ENCODE results near the gene NAA20.

The NAA20 gene, protein sequence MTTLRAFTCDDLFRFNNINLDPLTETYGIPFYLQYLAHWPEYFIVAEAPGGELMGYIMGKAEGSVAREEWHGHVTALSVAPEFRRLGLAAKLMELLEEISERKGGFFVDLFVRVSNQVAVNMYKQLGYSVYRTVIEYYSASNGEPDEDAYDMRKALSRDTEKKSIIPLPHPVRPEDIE

GRCh38 chr20:20017001-20017843, at the start of gene NAA20:
Gene NAA20 (plus strand): TSS chr20:20017362. CDS start chr20:20017397, 35 bp downstream.
- CTCF ChIA-PET: interaction anchor here (0.7 to 4.6 kb wide), 22 partner anchors 8 to 589 kb away, joined by 3 to 40 read pairs (median 4); no protein-coding TSS in a partner anchor
- DNase-seq (ENCODE audit: low read depth, low spot score): no peak
- POLR2A ChIA-PET: interaction anchor here (0.8 to 1.5 kb wide), 5 partner anchors 31 to 260 kb away, joined by 3 to 6 read pairs (median 3); partner anchors contain the start of genes CFAP61 and CRNKL1
- peak within 1 kb of the TSS; percentile 88 for H3K4me3 ChIP-seq (ENCODE audit: low read depth, low read length)
- TF ChIP-seq, protein P1, sequence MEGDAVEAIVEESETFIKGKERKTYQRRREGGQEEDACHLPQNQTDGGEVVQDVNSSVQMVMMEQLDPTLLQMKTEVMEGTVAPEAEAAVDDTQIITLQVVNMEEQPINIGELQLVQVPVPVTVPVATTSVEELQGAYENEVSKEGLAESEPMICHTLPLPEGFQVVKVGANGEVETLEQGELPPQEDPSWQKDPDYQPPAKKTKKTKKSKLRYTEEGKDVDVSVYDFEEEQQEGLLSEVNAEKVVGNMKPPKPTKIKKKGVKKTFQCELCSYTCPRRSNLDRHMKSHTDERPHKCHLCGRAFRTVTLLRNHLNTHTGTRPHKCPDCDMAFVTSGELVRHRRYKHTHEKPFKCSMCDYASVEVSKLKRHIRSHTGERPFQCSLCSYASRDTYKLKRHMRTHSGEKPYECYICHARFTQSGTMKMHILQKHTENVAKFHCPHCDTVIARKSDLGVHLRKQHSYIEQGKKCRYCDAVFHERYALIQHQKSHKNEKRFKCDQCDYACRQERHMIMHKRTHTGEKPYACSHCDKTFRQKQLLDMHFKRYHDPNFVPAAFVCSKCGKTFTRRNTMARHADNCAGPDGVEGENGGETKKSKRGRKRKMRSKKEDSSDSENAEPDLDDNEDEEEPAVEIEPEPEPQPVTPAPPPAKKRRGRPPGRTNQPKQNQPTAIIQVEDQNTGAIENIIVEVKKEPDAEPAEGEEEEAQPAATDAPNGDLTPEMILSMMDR (IDR thresholded peaks at IDR 0.05; ENCODE audit: insufficient read depth, low read length, missing control alignments): peak; percentile 89

- no peak for DNase-seq (ENCODE audit: low read depth, low spot score)
- ChIA-PET POLR2A (no interaction called here), CTCF (no interaction called here)
- TF ChIP-seq, protein P1 (IDR thresholded peaks at IDR 0.05; ENCODE audit: insufficient read depth, low read length, missing control alignments): no peak
- H3K4me3 ChIP-seq (ENCODE audit: low read depth, low read length): no peak overlapping the region
These were observed 49.7 kb upstream of the NAA20 start for GRCh38 chr20:19967445-19967844.

GRCh38 chr20:19968028-19968427, 49.1 kb upstream of the NAA20 start:
- TF ChIP-seq, protein P1 (IDR thresholded peaks at IDR 0.05; ENCODE audit: insufficient read depth, low read length, missing control alignments): no peak
- H3K4me3 ChIP-seq (ENCODE audit: low read depth, low read length): no peak overlapping the region
- CTCF ChIA-PET: no interaction called here
- DNase-seq (ENCODE audit: low read depth, low spot score): no peak
- POLR2A ChIA-PET: no interaction called here

- POLR2A ChIA-PET: no interaction called here
- CTCF ChIA-PET: no interaction called here
- DNase-seq (ENCODE audit: low read depth, low spot score): no peak
- H3K4me3 ChIP-seq (ENCODE audit: low read depth, low read length): no peak overlapping the region
- TF ChIP-seq, protein P1 (IDR thresholded peaks at IDR 0.05; ENCODE audit: insufficient read depth, low read length, missing control alignments): no peak
These were observed 48.6 kb upstream of the NAA20 start for GRCh38 chr20:19968466-19969073.

DNA sequence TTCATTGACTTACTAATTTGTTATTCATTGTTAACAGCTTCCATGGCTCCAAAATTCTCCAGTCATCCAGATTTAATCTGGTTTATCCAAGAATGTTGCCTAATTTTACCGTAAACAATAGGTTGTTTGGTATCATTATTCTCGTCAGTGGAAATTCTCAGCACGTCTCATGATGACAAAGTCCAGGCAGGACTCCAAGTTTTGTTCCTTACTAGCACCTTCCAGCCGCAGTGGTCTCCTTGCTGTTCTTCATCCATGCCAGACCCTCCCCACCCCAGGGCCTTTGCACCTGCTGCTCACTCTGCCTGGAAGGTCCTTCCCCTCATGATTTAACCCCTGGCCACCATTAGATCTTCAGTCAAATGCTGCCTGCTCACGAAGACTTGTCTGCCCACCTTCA, 48.1 kb upstream of the NAA20 start:
- TF ChIP-seq, protein P1 (IDR thresholded peaks at IDR 0.05; ENCODE audit: insufficient read depth, low read length, missing control alignments): no peak
- ChIA-PET POLR2A (no interaction called here), CTCF (no interaction called here)
- no peak for DNase-seq (ENCODE audit: low read depth, low spot score)
- H3K4me3 ChIP-seq (ENCODE audit: low read depth, low read length): no peak overlapping the region

Data from AG04449 (cell line).